Raji (cell line): ENCODE data around the gene RAB3IL1.

Experiments used
- POLR2A ChIP-seq: IDR thresholded peaks from 2 replicates; pipeline ENCODE4 v1.6.1; 2011; ENCODE audit warnings: low read depth, low read length, control low read depth; ENCODE audit not compliant: insufficient read depth

The RAB3IL1 gene

DNA sequence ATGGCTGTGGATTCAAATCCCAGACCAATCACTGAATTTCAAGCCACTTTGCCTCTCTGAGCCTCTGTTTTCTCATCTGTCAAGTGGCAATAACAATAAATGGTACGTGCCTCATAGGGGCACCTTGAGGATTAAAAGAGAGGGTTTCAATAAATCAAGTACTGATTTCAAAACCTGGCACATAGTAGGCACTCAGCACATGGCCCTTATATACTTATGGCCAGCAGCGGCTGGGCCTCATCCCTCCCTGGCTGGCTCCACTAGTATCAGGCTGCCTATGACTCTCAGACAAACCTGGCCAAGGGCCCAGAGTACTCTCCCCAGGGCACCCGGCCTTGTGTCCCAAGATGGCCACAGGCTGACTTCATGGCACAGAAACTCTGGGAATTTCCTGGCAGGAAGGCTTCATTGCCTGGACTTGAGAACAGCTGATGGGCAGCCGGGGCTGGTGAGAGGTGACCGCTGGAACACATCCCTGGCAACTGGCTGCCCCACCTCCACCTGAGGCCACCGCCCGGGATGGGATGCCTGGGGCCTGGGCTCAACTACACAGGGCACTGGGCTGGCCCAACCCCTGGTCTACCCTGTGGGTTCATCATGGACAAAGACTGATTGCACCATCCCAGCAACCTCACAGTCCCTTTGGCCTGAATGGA is 29.4 kb downstream of the RAB3IL1 start:
- TF ChIP-seq POLR2A = no peak

DNA sequence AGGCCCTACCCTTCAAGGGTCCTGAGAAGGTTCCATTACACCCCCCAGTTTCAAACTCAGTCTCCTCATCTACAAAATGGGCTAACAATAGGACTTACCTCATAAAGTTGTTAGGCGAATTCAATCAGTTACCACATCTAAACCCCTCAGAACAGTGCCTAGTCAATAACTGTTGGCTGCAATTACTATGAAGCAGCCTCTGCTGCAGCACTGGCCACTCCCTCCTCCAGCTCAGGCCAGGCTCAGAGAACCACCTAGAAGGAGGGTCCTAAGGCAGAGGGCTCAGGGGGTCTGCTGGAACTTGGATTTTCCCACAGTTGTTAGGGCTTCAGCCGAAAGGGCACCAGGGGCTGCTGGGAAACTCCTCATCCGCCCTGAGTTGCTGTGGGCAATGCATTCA is 30.7 kb downstream of the RAB3IL1 start:
- no peak for TF ChIP-seq POLR2A

DNA sequence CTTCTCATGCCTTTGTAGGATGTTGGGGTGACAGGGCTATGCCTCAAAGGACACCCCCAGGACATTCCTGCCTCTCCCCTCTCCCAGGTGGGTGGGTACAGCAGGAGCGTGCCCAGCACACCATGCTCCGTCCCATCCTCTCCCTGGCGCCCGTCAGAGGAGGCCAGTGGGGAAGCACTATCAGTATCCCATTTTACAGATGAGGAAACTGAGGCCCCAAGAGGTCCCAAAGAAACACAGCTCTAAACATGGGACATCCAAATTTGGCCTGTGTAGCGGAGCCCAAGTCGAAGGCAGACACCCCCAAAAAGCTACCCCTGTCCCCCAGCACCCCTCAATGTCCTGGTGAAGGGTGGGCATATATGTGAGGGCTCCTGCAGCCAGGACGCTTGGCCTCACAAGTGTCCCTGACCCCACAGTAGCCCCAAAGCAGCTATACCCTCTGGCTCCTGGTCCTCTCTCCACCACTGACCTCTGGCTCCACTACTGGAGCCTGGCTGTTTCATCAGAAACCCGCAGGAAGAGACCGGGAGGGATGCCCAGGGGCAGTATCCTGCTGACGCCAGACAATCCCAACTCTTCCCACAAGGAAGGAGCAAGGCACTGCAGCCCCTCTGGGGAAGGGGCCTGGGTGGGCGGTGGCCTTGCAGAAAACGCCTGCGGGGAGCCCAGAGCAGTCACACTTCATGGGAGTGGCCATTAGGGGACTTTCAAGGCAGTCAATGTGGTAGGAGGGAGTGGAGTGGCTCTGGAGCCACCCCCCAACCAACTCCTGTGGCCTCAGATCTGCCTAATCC is 31.4 kb downstream of the RAB3IL1 start:
- no peak for TF ChIP-seq POLR2A

DNA sequence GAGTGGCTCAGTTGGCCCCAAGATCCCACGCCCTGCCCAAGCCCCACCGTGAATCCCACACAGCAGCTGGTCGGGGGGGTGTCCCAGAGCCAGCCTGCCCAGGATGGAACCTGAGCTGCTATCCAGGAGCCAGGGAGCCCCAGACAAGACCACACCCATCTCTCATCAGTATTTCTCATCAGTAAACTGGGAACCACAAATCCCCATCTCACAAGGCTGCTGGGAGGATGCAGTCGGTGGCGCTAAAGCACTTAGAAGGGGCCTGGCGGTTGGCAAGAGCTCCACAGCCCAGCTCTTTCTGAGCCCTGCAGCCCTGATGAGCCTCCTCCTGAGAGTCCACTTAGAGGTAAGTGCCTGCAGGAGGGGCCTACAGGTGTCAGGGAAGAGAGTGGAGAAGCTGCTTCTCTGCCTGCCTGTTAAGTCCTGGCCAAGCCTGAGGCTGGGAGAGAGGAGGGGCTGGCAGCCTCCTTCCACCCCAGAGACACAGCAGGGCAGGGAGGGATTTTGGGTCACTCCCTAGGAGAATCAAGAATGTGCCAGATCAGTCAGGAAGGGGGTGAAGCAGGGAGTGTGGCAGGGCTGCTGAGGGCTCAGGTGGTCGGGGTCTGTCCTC is 32.1 kb downstream of the RAB3IL1 start:
- TF ChIP-seq POLR2A = no peak

DNA sequence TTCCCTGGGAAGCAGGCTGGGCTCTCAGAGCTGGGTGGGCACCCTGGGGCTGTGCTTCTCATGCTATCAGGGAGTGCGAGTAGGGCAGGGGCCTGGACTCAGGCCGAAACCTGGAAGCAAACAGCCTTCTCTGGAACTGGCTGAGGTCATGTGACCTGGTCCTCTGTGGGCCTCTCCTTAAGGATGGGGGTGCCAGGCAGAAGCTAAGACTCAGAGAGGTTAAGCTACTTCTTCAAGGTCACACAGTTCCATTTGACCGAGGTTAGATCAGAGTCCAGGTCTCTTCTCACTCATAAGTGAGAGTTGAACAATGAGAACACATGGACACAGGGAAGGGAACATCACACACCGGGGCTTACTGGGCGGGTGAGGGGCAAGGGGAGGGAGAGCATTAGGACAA is 33.4 kb downstream of the RAB3IL1 start:
- TF ChIP-seq POLR2A = no peak

DNA sequence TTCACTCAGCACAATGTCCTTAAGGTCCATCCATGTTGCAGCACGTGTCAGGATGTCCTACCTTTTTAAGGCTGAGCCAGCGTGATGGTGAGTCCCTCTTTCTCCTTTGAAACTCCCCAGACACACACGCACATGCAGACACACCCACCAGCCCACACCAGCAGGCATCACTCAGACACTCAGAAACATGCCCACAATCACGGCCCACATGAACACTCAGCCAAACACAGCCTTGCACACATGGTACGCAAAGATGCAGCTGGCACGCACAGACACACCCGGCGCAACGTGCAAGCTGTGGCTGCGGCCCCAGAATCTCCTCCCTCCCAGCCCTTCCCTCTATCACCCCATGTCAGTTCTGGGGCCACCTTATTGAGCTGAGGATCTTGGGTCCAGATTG is 34.0 kb downstream of the RAB3IL1 start:
- no peak for TF ChIP-seq POLR2A

DNA sequence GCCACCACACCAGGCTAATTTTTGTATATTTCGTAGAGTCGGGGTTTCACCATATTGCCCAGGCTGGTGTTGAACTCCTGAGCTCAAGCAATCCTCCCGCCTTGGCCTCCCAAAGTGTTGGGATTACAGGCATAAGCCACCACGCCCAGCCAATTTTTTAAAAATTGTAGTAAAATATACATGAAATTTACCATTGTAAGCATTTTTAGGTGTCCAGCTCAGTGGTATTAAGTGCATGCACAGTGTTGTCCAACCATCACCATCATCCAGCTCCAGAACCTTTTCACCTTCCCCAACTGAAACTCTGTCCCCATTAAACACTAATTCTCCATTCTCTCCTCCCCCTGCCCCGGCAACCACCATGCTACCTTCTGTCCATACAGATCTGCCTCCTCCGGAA is 34.5 kb downstream of the RAB3IL1 start:
- TF ChIP-seq POLR2A = no peak

DNA sequence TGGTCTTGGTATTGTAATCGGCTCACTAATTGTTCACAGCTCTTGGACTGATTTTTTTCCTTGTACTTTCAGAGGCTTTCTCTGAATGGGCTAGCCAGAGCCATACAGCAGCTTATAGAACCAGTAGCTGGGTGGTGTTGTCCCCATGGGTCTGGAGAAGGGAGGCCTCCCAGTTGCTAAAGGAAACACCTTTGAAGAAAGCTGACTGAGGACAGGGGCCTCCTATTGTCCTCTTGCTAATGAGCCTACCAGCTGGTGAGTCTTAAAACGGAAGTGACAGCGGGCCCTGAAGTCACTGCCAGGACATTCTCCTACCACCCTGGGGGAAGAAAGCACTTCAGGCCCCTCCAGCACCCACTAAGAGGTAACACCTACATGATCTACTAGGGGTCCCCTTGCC is 36.0 kb downstream of the RAB3IL1 start:
- TF ChIP-seq POLR2A = no peak

DNA sequence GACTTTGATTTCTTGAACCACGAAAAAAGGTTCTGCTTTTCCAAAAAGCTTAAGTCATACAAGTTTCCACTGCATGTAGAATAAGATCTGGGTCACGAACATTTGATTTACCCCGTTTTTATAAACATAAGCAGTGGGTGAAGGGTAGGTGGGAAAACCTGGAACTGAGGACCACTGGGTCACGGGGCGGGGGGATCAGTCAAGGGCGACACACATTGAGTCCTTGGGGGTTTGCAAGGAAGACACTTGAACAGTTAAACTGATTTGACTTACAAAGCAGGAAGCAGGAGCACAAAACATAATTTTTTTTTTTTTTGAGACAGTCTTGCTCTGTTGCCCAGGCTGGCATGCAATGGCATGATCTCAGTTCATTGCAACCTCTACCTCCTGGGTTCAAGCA is 36.9 kb downstream of the RAB3IL1 start:
- TF ChIP-seq POLR2A = peak; percentile 35; the same call in 1 of the 2 replicates

DNA sequence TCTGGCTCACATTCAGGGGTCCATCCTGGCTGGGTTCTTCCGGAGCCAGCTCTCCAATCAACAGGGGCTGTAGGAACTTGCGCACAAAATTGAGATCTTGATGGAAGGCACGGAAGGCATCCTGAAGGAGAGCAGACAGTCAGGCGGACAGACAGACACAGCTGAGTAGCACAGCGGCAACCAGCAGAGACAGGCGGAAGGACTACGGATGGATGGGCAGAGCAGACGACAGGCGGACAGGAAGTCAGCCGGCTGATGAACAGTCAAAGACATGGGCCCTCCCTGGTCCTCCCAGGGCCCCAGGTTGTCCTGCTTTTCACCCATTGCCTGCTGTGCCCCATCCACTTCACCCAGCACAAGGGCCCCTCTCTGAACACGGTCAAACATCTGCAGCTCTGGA is 37.3 kb downstream of the RAB3IL1 start:
- TF ChIP-seq POLR2A = peak; percentile 54; the same call in 1 of the 2 replicates

DNA sequence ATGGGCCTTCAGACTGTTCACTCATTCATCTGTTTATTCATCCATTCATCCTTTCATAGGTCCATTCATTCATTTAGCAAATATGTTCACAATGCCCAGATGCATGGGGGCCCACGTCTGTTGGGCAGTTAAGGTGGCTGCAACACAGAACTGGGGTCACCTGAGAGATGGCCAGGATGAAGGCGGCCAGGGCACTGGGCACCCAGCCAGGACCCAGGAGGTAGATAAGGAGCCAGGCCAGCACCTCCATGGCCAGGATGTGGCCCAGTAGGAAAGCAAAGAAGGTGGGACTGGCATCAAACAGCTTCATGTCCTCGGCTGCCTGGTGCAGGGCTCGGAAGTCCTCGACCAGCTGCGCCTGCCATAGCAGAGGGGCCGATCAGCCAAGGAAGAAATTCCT is 38.2 kb downstream of the RAB3IL1 start:
- no peak for TF ChIP-seq POLR2A

DNA sequence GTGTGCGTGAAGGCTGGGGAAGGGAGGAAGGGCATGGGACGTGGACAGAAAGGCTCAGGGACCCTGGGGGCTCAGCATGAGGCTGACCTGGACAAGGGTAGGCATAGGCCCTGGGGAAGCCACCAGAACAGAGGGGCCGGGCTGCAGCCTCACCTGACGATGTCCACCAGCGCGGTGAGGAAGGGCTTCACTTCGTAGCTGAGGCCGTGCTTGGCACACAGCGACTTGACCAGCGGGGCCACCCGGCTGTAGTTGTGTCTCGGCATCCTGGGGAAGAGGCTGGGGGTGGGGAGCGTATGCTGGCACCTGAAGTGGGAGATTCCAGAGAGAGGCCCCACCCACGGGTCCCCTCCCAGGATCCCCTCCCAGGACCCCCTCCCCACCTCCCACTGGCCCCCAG is 41.7 kb downstream of the RAB3IL1 start:
- TF ChIP-seq POLR2A = no peak

DNA sequence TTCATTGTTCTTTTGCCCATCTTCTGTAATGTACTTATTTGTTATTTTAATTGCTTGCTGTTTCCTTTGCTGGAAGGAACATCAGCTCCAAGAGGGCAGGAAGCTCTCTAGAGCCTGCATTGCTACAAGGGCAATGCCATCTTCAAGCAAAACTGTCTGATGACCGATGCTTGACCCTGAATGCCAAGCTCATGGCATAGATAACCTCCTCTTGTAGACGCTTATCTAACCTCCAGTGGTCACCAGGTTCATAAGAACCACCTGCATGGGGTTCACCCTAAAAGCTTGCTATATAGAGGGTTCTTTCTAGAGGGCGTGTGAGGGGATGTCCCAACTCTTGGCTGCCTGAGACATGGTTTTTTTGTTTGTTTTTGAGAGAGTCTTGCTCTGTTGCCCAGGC is 42.5 kb downstream of the RAB3IL1 start:
- TF ChIP-seq POLR2A = no peak

DNA sequence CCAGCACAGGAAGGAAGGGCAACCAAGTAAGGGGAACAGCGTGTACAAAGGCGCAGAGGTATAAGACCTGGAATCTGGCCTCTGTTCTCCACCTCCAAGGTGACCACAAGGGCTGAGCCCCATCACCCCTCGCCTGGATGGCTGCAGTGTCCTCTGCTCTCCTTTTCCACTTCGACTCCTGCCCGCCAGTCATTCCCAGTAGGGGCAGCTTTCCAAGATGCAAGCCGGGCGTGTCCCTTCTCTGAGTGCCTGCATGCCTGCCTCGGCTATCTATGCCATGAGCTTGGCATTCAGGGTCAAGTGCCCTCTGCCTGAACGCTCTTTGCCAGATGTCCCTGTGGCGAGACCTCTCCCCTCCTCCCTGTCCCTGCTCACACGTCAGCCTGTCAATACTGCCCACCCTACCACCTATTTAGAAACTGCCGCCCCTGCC is 43.0 kb downstream of the RAB3IL1 start:
- TF ChIP-seq POLR2A = no peak

DNA sequence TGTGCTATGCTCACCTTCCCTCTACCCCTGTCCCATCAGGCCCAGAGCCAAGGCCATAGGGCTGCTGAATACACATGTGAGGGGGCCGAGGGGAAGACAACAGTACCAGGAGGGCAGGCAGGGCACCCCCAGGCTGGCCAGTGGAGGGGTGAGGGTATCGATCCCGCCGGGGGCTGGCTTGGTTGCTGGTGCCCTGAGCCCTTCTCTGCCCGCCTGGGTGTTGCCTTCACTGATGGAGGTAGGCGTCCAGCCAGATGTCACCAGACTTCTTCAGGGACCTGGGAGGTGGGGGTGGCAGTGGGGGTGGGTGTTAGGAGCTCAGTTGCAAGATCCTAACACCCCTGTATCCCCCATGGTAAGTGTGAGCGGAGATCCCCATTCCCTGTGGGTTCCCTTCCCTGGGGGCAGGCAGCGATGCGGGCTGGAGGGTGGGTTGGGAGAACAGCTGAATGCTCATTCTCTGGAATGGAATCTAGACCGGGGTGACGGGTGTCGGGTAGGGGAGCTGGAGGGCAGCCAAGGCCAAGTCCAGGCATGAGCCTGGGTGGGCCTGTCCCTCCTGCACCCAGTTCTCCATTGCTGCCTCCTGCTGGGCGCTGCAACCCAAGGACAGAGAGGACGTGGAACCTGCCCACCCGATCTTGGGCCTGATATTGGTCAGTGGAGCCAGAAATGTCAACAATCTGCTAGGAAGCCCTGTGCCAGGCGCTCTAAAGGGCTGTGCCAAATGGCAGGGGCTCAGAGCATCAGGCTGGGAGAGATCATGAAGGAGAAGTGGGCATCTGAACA is 43.6 kb downstream of the RAB3IL1 start:
- TF ChIP-seq POLR2A = no peak
